ENCODE data around the gene CSNK1G2.

The CSNK1G2 gene

DNA sequence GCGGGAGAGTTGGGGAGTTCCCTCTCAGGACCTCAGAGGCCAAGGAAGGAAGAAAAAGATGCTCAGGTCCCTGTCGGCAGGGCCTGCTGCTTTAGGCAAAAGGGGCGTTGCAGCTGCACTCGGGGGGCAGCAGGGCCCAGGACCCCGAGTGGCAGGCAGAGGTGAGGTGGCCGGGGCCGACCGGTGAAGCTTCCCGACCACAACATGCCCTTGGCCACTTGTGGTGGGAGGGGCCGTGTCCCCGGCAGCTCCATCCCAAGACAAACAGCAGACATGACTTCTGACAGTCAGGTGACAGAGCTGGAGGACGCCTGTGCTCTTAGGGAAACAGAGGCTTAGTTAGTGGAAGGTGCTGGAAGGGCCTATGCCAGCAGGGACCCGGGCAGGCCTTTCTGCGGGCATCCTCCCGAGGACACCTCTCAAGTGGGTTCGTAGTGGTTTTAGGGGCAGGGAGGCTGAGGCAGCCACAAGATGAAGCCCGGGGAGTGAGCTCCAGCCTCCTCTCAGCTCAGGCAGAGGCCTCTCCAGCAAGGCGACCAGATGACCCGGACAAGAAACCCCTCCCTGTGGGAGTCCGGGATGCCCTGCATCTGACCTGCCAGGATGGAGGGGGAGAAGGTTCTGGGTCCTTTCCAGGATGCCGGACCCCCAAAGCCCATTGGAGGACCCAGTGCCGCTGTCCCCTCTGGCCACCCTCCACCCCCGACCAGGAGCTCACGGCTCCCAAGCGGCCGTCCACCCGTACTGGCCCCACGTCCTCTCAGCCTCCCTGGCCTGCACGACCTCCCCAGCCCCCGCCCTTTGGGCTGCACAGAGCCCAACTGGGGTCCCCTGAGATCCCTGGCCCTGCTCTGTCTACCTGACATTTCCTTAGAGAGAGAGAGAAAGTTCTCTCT lies 50.3 kb downstream of the CSNK1G2 start:
- DNase-seq: no peak

DNA sequence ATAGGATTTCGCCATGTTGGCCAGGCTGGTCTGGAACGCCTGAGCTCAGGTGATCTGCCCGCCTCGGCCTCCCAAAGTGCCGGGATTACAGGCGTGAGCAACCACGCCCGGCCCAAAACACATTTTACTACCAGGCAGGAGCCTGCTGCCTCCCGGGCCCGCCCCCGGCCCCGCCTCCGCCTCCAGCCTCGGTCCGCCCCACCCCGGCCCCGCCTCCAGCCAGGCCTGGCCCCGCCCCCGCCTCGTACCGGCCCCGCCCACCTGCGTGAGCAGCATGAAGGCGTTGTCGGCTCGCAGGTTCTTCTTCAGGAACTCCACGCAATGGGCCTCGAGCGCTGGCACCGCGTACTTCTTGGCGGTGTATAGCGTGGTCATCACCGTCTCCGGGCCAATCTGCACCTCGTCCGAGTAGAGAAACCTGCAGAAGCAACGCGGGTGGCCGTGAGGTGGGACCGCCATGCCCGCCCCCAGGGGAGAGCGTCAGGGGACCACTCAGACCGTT lies 51.8 kb downstream of the CSNK1G2 start:
- no peak for DNase-seq

DNA sequence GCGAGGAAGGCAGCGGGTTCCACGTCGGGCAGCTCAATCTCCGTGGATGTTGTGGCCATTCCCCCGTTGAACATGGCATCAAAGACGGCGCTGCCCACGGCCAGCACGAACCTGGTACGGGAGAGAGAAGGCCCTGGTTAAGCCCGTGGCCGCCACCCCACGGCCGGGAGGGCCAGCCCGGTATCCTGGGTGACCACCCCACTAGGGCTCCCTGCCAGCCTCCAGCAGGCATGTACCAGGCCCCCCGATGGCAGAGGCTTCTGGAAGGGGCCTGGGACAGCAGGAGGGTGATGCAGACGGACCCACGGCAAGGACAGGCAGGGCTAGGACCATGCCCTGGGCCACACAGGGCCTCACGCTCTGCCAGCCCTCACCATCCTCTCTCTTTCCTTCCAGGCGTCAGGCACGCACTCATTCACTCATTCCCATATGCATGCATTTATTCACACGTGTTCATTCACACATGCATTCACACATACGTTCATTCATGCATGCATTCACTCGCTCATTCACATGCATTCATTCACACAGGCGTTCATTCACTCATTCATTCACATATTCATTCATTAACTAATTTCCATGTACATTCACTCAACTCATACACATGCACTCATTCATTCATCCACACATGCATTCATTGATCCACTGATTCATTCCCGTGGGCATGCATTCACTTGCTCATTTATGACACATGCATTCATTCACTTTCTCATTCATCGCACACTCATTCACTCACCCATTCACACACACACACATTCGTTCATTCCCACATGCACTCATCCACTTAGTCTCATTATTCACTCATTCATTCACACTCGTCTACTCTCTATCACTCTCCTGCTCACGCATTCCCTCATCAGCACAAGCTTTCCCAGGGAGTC lies 56.6 kb downstream of the CSNK1G2 start:
- no peak for DNase-seq

DNA sequence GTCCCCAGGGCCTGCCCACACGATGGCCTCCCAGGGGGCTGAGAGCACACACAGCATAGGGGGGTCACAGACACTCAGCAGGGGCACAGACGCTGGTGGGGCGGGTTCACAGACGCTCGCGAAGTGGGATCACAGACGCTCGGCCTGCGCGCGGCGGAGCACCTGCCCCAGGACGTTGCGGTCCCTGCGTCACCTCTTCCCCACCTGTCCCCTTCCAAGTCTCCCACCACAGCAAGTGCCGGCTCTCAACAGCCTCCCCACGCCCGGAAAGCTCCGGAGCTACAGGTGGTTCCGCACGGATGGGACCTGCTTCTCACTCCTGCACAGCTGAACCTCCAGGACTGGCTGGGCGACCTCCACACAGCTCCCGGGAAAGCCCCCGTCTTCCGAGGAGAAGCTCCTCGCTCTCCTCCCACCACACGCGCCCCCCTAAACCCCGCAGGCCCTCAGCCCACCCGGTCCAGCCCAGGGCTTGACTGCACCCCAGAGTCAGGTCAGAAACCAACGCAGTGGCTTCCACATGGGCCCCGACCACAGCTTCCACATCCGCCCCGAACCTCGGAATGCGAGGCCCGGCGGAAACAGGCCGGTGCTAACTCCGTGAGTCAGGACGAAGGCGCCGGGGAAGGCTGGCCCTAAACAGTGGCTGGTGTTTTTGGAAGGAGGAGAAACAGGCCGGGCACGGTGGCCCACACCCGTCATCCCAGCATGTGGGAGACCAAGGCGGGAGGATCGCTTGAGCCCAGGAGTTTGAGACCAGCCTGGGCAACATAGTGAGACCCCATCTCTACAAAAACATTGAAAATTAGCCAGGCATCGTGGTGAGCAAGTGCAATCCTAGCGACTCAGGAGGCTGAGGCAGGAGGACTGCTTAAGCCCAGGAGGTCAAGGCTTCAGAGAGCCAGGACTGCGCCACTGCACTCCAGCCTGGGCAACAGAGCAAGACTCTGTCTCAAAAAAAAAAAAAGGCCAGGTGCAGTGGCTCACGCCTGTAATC lies 58.0 kb downstream of the CSNK1G2 start:
- no peak for DNase-seq

DNA sequence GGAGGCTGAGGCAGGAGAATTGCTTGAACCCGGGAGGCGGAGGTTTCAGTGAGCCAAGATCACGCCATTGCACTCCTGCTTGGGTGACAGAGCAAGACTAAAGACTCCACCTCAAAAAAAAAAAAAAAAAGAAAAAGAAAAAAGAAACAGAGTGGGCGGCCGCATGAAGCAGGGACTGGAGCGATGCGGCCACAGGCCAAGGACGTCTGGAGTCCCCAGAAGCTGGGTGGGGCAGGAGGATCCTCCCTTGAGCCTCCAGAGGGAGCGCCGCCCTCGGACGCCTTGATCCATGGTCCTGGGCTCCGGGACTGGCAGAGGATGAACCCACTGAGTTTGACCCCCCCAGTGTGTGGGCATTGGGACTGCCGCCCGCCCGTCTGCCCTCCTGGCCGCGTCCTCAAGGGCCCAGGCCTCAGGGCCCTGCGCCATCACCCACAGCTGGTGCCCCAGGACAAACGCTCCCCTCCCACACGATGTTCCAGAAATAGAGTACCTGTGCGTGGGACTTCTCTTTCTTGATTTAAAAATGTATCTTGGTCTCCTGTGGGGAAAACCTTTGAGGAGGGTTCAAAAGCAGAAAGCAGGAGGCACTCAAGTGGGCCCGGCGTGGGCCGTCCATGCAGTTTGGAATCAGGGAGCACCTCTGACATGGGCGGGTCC lies 59.0 kb downstream of the CSNK1G2 start:
- DNase-seq: no peak

DNA sequence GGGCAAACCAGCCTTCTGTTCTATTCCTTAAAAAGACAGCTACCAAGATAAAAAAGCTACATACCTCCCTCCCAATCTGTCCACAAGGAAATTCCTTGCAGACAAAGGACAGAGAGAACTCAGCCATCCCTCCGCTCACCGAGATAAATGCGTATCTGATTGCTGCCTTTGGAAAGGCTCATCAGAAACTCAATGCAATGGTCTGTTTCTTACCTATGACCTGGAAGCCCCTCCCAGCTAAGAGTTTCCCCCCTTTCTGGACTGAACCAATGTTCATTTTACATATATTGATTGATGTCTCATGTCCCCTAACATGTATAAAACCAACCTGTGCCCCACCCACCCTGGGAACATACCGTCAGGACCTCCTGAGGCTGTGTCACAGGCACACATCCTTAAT lies 62.9 kb downstream of the CSNK1G2 start:
- DNase-seq: no peak

DNA sequence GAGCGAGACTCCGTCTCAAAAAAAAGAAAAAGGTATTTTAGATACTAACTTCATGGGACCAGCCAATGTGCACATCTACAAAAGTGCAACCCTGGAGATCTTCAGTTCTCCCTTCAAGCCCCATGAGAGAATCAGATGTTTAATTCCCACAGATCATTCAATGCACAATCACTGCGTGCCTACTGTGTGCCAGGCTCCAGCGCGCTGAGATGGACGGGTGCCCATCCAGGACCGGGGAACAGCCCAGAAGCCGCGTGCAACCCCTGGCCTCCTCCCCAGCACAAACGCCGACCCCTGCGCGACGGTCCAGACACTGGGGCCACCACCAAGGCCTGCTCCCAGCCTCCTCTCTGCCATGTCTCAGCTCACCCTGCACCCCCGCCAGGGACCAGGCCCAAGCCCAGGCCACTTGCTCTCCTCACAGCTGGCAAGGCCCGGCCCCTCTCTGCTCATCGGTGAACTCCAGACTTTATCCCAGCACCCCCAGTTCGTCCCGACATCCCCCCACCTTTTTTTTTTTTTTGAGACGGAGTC lies 69.2 kb downstream of the CSNK1G2 start:
- DNase-seq: no peak

DNA sequence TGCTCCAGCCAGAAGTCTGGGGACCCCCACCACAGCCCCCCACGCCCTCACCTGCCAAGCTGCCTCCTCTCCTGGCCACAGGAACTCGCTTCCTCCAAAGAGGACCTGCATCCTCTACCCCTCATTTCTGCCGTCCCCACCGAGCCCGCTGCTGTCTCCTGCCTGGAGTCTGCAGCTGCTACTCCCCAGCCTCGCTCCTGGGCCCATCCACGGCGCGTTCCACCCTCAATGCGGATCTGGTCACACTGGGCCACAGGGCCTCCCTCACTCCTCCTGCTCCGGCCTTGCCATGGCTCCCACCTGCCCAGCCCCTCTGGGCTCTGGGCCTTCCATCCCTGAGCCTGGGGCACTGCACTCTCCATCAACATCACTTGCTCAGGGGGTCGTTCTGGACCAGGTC lies 70.2 kb downstream of the CSNK1G2 start:
- no peak for DNase-seq

DNA sequence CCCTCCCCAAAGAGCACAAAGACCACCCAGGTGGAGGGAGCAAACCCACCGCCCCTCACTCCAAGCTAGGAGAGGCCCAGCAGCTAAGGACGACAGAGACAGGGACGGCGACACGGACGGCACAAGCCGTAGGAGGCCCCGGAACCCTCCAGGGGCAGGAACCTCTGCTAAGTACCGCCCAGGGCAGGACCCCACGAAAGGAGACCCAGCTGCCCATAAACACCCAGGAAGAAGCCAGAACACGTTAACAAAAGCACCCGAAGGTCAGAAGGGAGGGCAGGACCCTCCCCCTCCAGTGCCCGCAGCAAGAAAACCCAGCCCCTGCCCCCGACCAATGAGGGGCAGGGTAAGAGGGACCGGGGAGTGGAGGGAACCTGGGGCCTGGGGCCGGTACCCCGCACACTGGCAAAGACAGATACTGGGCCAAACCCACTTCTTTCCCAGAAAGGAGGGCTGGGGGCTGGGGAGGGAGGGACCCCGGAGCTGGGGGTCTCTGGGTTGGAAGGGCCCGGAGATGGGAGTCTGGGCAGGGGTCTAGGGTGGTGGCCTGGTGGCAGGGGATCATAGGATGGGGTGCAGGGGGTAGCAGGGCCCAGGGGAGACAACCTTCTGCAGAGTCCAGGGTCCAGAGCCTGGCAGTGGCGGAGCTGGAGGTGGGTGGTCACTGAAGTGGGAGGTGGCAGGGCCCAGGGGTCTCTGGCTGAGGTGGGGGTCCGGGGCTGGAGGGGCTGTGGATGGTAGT lies 72.1 kb downstream of the CSNK1G2 start:
- no peak for DNase-seq

DNA sequence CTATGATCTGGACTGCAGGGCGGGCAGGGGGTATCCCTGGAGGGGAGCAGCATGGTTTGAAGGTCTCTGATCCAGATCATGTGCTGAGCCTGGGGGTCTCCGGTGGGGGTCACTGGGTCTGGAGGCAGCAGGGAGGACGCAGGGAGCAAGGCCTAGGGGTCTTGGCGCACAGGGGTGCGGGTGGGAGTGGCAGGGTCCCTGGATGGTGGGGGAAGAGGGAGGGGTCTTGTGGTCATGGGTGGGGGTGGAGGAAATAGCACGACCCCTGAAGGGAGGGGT lies 72.7 kb downstream of the CSNK1G2 start:
- DNase-seq: no peak

DNA sequence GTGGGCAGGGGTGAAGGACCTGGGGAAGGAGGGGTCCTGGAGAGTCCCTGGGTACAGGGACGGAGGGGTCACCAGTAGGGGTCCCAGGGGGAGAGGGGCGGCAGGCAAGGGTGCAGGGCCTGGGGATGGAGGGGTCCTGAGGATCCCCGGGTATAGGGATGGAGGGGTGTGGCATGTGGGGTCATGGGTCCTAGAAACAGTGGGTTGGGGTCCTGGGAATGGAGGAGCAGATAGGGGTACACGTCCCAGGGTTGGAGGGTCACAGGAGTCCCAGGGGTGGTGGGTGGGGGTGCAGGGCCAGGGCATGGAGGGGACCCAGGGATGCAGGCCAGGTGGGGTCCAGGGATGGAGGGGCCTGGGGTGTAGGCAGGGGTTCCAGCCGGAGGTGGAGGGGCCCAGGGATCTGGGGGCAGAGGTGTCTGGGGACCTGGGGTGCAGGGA lies 73.2 kb downstream of the CSNK1G2 start:
- no peak for DNase-seq

DNA sequence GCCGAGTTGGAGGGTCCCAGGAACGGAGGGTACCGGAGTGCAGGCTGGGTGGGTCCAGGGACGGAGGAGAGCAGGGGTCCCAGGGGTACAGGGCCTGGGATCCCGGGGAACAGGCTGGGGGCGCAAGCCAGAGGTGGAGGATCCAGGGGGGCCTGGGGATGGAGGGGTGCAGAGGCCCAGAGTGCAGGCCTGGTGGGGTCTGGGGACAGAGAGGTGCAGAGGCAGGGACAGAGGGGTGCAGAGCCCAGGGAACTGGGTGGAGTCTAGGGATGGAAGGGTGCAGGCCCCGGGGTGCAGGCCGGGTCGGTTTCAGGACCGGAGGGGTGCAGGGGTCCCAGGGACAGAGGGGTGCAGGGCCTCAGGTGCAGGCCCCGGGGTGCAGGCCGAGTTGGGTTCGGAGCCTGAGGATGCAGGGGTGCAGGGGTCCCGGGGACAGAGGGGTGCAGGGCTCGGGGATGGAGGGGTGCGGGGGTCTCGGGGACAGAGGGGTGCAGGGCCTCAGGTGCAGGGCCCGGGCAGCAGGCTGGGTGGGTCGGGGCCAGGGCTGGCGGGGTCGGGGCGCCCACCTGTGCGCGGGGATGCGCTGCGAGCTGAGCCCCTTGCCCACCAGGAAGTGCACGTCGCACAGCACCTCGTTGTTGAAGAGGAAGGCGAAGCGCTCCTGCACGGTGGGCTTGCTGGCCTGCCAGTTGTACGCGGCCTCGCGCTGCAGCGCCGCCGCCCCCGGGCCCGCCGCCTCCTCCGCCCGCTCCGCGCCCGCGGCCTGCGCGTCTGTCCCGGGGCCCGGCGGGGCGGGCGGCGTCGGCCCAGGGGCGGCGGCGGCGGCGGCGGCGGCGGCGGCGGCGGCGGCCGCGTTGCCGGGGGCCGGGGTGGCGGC lies 74.0 kb downstream of the CSNK1G2 start:
- DNase-seq: no peak

DNA sequence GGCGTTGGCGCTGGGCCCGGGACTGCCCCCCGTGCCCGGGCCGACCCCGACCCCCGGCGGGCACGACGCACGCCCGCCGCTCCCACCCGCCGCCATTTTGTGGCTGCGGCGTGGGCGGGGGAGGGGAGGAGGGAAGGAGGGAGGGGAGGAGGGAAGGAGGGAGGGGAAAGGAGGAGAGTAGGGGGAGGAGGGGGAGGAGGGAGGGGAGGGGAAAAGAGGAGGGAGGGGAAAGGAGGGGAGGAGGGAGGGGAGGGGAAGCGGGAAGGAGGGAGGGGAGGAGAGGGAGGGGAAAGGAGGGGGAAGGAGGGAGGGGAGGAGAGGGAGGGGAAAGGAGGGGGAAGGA lies 74.6 kb downstream of the CSNK1G2 start, which contains the start of gene BTBD2:
TSS of gene BTBD2 (minus strand) at position 107 of the 343 bp plus-strand sequence. CDS start at position 96, 11 bp downstream.
- DNase-seq: no peak

DNA sequence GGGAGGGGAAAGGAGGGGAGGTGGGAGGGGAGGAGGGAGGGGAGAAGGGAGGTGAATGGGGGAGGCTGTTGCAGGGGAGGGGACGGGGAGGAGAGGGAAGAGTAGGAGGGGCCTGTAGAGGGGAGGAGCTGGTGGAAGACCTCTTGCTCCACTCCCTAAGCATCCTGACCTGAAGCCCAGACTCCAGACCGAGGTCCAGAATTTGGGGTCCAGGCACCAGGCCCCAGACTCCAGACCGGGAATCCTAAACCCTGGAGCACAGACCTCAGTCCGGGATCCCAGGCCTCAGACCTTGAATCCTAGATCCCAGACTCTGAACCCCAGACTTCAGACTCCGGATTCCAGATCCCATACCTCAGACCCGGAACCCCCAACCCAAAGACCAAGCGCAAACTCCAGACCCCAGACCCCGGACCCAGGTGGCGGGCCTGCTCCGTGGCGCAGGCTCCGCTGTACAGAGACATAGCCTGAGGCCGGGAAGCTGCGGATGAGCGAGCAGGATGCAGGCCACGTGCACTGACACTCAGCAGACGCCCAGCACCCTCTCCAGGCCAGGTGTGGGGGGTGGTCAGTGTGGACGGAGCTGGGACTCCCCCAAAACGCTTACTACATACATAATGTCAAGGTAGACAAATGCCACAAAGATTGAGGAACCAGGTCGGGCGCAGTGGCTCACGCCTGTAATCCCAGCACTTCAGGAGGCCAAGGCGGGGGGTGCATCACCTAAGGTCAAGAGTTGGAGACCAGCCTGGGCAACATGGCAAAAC lies 75.3 kb downstream of the CSNK1G2 start:
- DNase-seq: peak; percentile 25

DNA sequence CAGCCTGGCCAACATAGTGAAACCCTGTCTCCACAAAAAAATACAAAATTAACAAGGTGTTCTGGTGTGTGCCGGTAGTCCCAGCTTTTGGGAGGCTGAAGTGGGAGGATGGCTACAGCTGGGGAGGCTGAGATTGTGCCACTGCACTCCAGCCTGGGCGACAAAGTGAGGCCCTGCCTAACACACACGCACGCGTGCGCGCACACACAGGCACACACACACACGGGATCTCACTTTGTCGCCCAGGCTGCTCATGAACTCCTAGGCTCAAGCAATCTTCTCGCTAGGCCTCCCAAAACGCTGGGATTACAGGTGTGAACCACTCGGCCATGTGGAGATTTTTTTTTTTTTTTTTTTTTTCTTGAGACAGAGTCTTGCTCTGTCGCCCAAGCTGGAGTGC lies 77.8 kb downstream of the CSNK1G2 start:
- DNase-seq: no peak

DNA sequence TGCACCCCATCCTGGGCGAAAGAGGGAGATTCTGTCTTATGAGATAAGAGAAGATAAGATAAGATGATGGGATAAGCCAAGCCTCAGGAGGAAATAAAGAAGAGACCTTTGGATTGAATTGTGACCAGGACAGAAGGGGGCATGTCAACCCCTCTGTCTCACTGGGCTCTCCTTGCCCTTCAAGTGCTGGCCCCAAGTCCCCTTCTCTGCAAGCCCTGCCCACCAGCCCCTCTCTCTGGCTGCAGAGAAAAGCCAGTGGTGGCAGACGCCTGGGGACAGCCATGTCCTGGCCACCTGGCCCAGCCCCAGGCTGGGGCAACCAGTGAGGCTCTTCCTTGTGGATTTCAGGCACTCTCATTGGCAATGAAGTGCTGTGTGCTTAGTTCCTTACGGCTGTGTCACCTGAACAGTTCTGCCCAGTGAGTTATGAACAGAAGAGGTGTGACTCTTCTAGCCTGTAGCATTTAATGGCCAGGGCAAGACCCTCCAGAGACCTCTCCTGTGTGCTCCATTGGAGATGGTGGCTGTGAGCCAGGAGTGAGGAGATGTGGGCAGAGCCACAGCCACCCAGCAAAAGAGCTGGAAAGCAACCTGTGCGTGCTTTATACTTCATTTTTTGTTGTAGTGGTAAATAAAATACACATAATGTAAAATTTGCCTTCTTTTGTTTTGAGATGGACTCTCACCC lies 80.6 kb downstream of the CSNK1G2 start:
- DNase-seq: no peak

DNA sequence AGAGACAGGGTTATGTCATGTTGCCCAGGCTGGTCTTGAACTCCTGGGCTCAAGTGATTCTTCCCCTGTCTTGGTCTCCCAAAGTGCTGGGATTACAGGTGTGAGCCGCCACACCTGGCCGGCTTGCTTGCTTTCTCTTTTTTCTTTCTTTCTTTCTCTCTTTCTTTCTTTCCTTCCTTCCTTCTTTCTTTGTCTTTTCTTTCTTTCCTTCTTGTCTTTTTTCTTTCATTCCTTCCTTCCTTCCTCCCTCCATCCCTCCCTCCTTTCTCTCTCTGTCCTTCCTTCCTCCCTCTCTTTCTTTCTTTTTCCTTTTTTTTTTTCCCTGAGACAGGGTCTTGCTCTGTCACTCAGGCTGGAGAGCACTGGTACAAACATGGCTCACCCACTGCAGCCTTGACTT lies 81.3 kb downstream of the CSNK1G2 start:
- no peak for DNase-seq

DNA sequence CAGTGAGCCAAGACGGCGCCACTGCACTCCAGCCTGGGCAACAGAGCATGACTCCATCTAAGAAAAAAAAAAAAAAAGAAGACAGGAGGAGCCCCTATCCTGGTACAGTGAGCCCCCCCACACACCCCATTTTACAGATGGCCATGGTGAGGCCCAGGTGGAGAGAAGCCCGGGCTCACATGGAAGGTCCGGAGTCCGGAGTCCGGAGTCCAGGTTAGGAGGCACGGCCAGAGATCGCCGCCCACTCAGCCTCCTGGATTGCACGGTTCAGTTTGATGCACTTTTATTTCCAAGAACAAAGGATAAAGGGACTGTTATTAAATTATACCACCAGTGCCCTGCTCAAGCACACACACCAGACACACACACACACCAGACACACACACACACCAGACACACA lies 85.8 kb downstream of the CSNK1G2 start:
- DNase-seq: no peak

DNA sequence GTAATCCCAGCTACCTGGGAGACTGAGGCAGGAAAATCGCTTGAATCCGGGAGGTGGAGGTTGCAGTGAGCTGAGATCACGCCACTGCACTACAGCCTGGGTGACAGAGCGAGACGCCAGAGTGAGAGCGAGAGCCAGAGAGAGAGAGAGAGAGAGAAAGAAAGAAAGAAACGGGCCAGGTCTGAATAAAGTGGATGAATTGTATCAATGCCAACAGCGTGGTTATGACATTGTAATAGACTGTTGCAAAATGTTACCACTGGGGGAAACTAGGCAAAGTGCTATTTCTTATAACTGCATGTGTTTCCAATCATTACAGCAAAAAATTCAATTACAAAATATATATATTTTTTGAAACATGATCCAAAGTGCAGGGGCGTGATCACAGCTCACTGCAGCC lies 86.4 kb downstream of the CSNK1G2 start:
- no peak for DNase-seq
